Measurements from ENCODE around the gene KCNK16.

DNA sequence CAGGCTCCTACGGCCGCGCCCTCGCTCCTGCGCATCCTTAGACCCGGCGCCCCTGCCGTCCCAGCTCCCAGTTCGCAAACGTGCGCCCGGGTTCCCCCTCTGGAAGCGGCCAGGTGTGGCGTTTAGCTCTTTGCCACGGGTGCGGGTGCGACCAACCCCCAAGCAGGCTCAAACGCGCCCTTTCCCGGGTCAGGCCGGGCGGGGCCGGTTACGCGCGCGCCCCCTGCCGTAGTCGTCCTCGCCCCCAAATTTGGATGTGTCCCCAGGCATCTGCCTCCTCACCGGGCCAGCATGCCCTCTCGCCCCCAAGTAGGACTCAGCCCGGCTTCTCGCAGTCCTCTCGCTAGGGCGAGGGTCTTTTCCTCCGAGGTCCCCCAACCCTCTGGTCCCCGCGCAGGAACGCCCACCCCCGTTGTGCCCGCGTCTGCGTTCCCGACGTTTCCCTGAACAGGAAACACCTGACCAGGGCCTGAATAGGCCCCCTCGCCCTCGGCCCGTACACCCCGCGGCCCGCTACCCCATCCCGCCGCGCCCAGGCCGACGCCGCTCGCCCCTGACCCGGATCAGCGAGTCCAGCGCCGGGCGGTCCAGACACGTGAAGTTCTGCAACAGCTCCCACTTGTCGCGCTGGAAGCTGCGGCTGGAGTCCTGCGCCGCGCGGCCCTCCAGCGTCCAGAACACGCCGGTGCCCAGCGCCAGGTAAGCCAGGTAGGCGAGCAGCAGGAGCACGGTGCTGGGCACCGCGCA, 8.8 kb downstream of the KCNK16 start:
- TF ChIP-seq, protein P1, sequence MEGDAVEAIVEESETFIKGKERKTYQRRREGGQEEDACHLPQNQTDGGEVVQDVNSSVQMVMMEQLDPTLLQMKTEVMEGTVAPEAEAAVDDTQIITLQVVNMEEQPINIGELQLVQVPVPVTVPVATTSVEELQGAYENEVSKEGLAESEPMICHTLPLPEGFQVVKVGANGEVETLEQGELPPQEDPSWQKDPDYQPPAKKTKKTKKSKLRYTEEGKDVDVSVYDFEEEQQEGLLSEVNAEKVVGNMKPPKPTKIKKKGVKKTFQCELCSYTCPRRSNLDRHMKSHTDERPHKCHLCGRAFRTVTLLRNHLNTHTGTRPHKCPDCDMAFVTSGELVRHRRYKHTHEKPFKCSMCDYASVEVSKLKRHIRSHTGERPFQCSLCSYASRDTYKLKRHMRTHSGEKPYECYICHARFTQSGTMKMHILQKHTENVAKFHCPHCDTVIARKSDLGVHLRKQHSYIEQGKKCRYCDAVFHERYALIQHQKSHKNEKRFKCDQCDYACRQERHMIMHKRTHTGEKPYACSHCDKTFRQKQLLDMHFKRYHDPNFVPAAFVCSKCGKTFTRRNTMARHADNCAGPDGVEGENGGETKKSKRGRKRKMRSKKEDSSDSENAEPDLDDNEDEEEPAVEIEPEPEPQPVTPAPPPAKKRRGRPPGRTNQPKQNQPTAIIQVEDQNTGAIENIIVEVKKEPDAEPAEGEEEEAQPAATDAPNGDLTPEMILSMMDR (conservative IDR thresholded peaks at IDR 0.05 in 1 of 2, IDR thresholded peaks at IDR 0.05 in 1 of 2; ENCODE audit: low read depth in 1 of 2, low read length in 2 of 2) = no peak
- no peak for TF ChIP-seq EZH2 (IDR thresholded peaks at IDR 0.05; ENCODE audit: low read length, missing control alignments)

Data from fibroblast of lung (primary cell).